AG04450 (cell line): ENCODE data around the gene DPYSL4. TPM values are rescaled to one million over a fixed set of nuclear protein-coding genes. Genes with fewer than 3 reads are reported as not detected.

ENCODE experiments used
- CTCF ChIA-PET: fragments of 300-600, 350-600 bp; formaldehyde crosslinking; extraction: SDS; loops from one replicate; lab custom pipeline; 2022; ENCODE audit warnings: antibody characterized with exemption, inconsistent platforms; lab: Charles Lee
- POLR2A ChIA-PET: fragments of 350-600 bp; formaldehyde crosslinking; extraction: SDS; loops from one replicate; lab custom pipeline; 2021; ENCODE audit warnings: antibody characterized with exemption, inconsistent platforms; lab: Yijun Ruan, JAX
- DNase-seq: peaks from one replicate; pipeline ENCODE4 v3.0.0-alpha.2; 2011; ENCODE audit warnings: low read depth, low spot score
- H3K27ac ChIP-seq: one replicate; pipeline ENCODE4 v1.5.1; 2012; ENCODE audit warnings: low read depth, low read length, control low read depth
- H3K27me3 ChIP-seq: one replicate; pipeline ENCODE4 v1.6.0; 2012; ENCODE audit warnings: low read length; ENCODE audit not compliant: control insufficient read depth, insufficient read depth
- H3K4me3 ChIP-seq: 2 replicates; pipeline ENCODE4 v1.5.1; 2011; ENCODE audit warnings: mild to moderate bottlenecking, low read depth, low read length, control low read depth
- H3K9me3 ChIP-seq: 2 replicates; pipeline ENCODE4 v1.5.1; 2012; ENCODE audit warnings: low read length; ENCODE audit not compliant: control insufficient read depth, insufficient read depth
- polyA plus RNA-seq: library from polyadenylated mRNA; depleted of rRNA; stranded (reverse); fragments of >200 nt; gene quantifications from 2 replicates; pipeline ENCODE4 v1.2.3, GENCODE V29; 2011
- TF ChIP-seq, protein P1 (sequence below): IDR thresholded peaks from 2 replicates; pipeline ENCODE4 v1.5.1; 2011; ENCODE audit warnings: low read depth, low read length, control low read depth, inconsistent platforms

Gene DPYSL4
- polyA plus RNA-seq, 1 experiment = 9.0 TPM

DNA sequence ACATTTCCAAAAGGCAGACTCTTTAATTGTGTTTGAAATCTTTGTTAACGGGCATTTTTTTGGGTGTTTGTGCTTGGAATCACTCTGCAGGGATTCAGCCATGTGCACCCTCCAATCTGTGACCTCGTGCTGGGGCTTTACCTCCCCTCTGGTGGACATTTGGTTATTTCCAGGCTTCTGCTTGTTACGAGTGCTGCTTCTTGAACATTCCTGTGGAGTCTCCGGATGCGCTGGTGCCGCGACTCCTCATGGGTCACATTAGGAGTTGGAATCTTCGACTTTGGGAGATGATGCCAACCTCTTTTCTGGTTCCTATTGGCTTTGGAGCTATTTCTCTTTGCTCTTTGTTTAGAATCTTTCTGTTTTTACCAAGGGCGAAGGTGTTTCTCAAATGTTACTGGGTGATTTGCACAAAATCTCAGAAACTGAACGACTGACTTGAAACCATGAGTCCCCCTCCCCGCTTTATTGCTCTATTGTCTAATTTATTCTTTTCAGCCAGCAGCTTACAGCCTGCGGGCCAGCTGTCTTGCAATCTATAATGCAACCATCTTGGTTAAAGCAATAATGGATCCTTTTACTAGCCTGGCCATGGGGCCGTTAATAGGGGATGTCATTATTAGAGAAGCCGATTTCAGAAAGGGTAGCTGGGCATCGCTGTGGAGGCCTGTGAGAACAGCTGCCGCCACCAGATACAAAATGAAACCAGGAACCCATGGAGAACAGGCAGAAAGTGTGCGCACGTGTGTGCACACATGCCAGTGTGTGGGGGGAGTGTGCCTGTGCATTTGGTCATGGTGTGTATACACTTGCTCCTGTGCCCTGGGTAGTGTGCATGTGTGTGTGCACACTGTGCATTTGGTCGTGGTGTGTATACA is 9.9 kb upstream of the DPYSL4 start:
- CTCF ChIA-PET = no interaction called here
- Histone ChIP-seq H3K27ac (no peak overlapping the region), H3K4me3 (no peak overlapping the region), H3K9me3 (peaks cover 8% of the 10 kb centered on the region), H3K27me3 (peaks cover 11% of the 10 kb centered on the region)
- POLR2A ChIA-PET = no interaction called here
- DNase-seq = no peak
- TF ChIP-seq, protein P1, sequence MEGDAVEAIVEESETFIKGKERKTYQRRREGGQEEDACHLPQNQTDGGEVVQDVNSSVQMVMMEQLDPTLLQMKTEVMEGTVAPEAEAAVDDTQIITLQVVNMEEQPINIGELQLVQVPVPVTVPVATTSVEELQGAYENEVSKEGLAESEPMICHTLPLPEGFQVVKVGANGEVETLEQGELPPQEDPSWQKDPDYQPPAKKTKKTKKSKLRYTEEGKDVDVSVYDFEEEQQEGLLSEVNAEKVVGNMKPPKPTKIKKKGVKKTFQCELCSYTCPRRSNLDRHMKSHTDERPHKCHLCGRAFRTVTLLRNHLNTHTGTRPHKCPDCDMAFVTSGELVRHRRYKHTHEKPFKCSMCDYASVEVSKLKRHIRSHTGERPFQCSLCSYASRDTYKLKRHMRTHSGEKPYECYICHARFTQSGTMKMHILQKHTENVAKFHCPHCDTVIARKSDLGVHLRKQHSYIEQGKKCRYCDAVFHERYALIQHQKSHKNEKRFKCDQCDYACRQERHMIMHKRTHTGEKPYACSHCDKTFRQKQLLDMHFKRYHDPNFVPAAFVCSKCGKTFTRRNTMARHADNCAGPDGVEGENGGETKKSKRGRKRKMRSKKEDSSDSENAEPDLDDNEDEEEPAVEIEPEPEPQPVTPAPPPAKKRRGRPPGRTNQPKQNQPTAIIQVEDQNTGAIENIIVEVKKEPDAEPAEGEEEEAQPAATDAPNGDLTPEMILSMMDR = no peak

DNA sequence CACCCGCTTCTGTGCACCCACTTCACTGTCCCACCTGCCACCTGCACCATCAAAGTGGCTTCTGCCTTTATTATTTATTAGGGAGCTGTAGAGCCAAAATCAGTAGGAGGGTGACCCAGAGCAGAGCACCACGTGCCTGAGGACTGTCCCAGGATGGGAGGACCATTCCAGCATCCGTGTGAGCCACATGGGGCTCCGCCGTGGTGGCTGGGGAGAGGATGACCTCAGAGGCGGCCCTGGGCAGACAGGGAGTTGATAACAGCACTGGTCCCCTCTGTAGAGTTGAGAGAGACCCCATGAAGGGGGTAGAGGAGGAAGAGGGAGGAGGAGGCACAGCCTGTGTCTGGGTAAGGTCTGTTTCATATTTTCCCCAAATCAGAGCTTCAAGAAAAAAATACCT is 8.7 kb upstream of the DPYSL4 start:
- ChIA-PET CTCF (no interaction called here), POLR2A (no interaction called here)
- TF ChIP-seq, protein P1 = no peak
- H3K9me3 ChIP-seq = peaks cover 8% of the 10 kb centered on the region
- no peak overlapping the region for H3K4me3 ChIP-seq
- no peak overlapping the region for H3K27ac ChIP-seq
- peaks cover 15% of the 10 kb centered on the region for H3K27me3 ChIP-seq
- no peak for DNase-seq

DNA sequence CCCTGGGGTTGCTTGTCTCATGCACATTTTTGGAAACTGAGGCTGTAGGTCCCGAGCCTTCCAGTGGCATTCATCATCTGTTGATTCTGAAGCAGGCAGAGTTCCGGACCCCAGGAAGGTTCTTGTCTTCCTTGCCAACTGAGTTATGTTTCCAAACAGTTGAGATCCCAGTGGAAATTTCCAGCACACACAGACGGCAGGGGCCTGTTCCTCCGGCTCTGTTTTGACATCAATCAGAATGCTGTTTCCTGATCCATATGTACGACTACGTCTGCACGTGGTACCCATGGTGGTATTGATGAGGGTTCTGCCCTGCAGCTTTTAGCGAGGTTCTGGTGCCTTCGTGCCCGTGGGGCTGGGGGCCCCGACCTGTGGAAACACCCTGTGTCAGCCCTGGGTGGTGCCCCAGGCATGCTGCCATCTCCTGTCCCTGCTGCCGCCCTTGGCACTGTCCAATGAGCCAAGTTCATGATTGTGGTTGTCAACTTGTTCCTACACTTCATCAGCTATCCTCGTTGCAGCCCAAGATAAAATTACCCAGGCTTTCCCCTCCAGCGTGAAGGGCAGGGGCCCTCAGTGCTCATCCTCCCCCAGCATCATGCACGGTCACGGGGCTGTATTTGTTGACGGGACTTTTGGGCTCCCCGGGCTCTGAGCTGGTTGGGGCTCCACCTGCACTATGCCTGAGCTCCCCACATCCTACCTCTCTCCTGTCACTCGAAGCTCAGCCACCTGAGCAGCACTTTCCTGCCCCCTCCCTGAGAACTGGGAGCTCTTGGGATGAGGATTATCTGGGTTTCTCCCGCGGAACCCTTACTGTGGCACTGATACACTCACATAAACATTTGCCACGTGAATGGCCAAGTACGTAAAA is 7.8 kb upstream of the DPYSL4 start:
- CTCF ChIA-PET = no interaction called here
- POLR2A ChIA-PET = no interaction called here
- no peak overlapping the region for H3K27ac ChIP-seq

DNA sequence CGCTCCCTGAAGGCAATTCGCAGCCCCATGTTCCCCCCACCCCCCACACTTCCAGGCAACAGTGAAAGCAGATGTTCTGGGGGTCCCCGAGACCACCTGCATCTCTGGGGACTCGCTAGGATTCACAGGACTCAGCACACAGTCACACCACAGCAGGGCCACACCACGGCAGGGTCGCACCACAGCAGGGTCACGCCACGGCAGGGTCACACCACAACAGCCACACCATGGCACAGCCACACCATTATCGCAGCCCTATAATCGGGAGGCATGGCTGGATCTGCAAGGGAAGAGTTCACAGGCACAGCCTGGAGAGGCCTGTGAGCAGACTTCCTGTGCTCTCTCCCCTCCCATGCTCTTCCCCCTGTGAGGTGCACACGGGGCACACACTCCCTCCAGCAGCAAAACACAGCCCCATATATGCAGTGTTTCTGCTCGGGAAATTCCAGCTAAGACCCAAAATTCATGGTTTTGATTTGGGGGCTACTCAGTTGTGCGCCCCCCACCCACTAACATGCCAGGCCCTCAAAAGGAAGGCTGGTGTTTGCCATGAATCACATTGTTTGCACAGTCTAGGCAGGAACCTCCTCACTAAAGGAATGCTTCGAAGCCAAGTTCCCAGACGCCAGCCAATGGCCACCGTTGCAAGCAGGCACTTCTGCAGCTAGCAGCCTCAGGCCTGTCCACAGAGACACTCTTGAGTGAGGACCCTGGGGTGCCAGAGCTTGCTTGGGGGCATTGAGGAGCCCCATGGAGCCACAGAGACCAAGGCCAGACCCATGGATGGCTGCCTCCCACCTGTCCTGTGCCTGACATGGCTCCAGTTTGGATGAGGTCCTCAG is 7.0 kb upstream of the DPYSL4 start:
- H3K4me3 ChIP-seq = no peak overlapping the region
- peaks cover 15% of the 10 kb centered on the region for H3K27me3 ChIP-seq
- no peak for DNase-seq
- H3K27ac ChIP-seq = no peak overlapping the region
- CTCF ChIA-PET = no interaction called here
- no peaks in the 10 kb centered on the region; the same call in 1 of the 2 replicates for H3K9me3 ChIP-seq
- TF ChIP-seq, protein P1 = no peak
- POLR2A ChIA-PET = no interaction called here

More for the DNA sequence above, 7.8 kb upstream of the DPYSL4 start:
- Histone ChIP-seq H3K4me3 (no peak overlapping the region), H3K9me3 (peaks cover 5% of the 10 kb centered on the region; the same call in 1 of the 2 replicates), H3K27me3 (peaks cover 15% of the 10 kb centered on the region)
- TF ChIP-seq, protein P1 = no peak
- DNase-seq = no peak
